RPMI8226 (cell line): ENCODE measurements around the gene TPM1.
"Not testable (repeated sequence)": the region's sequence is repeated elsewhere in the genome, so short reads cannot be mapped to it uniquely, and the experiment has no call there.

Experiments
- DNase-seq: peaks from one replicate; pipeline ENCODE4 v3.0.0-alpha.2; 2015

Gene TPM1

GRCh38 chr15:63041974-63042876 is at the start of gene TPM1:
TPM1 (plus strand) TSS chr15:63042747; CDS start chr15:63042830, 83 bp downstream.
- DNase-seq: peak; percentile 45

- DNase-seq: no peak
Observed at GRCh38 chr15:62993066-62993465, 49.5 kb upstream of the TPM1 start.

GRCh38 chr15:62993632-62994031 is 48.9 kb upstream of the TPM1 start:
- not testable (repeated sequence) for DNase-seq

DNA sequence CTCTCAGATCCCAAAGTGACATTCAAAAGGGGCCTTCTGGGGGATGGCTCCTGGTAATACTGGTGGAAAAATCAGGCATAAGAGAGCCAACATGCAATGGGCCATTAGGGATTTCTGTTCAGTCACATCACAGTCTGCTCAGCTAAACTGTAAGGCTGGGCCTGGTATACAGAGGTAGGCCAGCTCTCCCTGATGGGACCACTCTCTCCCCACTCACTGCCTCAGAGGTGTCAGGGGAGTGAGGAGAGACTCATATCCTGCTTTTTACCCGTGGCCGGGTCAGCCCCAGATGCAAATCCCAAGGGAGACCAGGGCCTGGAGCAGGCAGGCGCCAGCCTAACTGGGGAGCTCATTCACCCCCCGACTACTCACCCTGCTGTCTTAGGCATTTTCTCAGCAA is 48.1 kb upstream of the TPM1 start:
- DNase-seq: no peak

GRCh38 chr15:62994975-62995681 is 47.4 kb upstream of the TPM1 start:
- DNase-seq: no peak

GRCh38 chr15:62997441-62997840 is 45.1 kb upstream of the TPM1 start:
- no peak for DNase-seq

GRCh38 chr15:62998262-62998890 is 44.2 kb upstream of the TPM1 start:
- DNase-seq: no peak

DNA sequence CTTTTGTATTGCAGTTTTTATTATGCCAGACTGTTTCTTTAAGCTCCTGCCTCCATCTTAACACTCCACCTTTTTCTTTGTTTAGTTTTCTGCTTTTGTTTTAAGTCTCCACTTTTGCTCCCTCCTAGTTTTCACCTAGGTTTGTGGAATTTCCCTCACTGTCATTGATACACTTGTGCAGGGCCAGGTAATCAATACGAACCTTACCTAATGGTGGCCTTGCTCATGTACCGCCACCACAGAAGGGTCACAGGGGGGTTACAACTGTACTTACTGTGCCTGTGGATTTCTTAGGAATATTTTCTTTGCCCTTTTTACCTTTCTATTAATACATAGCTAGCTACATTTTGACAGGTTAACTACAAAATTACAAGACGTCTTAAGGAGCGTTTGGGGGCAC is 43.4 kb upstream of the TPM1 start:
- DNase-seq: no peak

DNA sequence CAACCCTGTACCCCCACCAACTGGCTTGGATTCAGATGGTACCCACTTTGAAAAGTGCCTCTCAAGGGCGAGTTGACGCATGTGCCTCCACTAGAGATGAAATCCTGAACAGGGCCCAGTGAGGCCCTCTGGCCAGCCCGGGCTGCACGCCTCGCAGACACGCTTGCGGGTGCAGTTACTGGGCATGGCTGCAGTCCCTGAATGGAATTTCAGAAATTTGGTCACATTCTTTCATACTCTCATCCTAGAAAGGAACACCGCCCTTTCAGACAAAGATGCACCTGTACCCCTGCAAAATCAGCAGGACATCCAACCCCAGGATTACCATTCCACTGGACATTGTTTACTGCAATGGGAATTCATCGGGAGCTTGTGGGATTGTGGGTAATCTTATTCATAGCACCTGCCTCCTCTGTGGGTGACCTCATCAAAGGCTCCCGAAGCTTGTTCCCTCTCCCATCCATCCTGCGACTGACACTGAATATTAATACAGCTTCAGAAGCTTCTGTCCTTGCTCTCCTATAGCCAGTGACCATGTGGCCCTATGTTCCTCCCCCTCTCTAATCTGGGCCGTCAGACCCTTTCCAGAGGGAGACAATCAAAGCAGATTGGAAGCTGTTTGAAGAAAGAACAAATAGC is 42.5 kb upstream of the TPM1 start:
- no peak for DNase-seq

GRCh38 chr15:63000706-63001105 is 41.8 kb upstream of the TPM1 start:
- no peak for DNase-seq

GRCh38 chr15:63004211-63004610 is 38.3 kb upstream of the TPM1 start:
- no peak for DNase-seq

DNA sequence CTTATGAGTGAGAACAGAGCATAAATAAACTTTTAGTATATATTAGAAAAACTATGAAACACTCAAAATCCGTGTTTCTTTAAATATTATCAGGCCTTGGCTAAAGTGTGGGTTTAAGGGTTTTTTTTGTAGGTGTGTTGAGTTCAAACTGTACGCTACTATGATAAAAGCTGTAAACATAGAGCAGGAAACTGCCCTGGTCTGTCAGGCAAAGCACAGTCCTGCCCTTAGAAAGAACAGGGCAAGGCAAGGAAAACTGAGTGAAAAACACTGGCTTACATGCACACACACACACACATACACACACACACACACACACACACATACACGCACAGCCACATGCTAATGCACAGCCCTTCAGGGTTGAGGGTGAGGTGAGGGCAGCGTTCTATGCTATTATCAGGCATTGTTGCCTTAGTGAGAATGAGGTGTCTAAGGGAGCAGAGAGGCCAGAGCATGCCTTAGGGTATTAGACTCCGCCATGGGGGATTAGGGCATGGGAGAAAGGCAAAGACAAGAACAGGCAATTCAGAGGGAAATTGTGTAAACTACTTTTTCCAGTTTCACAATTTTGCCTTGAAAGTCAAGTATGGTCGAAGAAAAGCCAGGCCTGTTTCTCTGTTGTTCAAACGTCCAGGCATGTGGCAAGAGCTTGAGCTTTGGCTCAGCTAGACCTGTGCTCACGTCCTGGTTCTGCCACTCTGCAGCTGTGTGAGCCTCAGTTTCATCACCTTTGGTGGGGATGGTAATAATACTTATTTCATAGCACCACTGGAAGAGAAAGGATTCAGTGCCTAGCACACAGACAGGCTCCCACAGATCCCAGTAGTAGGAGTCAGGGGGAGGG is 36.3 kb upstream of the TPM1 start:
- no peak for DNase-seq

DNA sequence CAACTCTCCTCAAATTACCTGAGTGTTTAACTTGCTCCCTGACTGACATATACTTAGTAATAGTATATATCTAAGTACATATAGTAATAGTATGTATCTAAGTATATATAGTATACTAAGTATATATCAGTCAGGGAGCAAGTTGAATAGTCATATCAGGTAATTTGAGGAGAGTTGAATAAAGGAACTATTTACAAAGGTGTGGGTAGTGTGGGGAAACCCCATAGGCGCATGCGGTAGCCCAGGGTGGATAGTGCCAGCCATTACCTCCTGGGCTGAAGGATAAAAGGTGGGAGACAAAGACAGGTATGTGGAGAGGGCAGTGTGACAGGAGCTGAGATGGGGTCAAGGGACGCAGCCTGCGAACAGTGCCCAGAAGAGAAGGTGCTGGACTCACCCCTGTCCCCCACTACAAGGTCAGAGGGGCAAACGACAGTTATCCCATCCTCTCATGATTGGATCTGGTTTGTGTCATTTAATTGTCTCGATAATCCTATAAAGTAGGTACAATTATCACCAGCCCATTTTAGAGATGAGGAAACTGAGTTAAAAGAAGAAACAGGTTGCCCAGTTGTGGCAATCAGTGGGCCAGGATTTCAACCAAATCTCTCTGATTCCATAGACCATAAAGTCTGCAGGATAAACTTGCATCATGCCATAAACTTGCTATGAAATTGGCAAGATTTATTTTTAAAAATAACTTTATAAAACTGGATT is 34.1 kb upstream of the TPM1 start:
- no peak for DNase-seq

- DNase-seq: no peak
Observed at GRCh38 chr15:63010386-63010785, 32.2 kb upstream of the TPM1 start.

DNA sequence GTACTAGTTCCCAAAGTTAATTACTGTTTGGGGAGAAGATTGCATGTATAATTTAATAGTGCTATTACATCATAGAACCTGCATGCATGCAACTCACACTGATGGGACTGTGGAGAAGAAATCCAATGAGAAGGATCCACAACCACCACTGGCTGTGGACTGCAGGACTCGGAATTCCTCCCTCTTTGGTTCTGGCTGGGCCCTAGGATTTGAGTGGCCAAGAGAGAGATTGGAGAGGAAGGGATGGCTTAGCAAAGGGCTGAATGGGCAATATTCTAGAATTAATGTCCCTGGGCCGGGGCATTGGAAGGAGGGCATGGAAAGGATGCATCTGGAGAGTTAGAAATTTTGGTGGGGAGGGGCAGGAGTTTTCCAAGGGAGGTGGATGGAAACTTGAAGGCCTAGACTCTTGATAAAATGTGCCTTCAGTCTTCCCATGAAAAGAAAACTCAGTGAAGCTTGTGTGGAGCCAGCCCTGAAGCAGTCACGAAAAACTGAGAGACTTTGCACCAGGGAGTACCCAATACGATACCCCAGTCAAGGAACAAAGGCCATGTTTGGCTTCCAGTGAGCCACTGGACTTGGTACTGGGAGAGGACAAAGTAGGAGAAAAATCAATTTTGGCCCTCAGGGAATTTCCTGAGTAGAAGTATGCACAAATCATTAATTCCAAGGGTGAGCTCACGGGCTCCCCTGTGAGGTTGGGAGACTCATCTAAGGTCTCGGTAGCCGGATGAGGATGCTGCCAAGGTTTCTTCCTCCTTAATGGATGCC is 31.4 kb upstream of the TPM1 start:
- no peak for DNase-seq

DNA sequence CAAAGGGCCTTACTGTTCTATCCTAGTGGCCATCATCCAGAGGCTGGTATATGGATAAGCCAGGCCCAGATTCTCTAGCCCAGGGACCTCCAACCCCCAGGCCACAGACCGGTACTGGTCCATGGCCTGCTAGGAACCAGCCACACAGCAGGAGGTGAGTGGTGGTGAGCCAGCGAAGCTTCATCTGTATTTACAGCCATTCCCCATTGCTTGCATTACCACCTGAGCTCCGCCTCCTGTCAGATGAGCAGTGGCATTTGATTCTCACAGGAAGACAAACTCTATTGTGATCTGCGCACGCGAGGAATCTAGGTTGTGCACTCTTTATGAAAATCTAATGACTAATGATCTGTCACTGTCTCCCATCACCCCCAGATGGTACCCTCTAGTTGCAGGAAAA is 30.1 kb upstream of the TPM1 start:
- no peak for DNase-seq

DNA sequence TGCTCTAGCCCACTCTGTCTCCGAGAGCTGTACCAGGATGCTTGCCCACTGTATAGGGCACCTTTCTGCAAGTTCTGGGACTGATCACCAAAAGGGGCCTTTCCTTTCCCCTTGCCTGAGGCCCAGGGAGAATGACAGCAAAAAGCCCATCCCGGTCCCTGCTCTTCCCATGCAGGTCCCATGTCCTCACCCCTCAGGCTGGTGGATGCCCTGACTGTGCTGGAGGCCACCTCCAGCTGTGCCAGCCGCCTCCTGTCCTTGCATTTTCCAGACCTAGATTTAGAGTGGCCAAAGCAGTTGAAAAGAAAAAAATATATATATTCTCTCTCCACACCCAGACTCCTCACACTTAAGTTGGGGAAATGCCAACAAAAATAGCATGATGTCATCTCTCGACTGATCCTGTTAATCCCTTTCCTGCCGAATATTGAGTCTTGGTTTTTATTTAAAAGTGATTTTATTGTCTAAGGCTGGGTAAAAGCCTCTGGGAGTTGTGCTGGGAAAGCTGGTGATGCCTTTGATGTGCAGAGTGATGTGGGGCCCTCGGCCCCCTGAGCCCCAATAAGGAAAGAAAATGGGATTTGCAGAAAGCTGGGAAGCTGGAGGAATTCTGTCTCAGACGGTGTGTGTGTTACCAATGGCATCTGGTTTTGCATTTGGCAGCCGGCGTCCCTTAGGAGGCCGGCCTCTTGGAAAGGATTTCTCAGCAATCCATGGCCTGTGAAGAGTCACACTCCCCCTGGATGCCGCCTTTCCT is 29.3 kb upstream of the TPM1 start:
- no peak for DNase-seq

- no peak for DNase-seq
Observed at GRCh38 chr15:63014578-63014977, 28.0 kb upstream of the TPM1 start.

- no peak for DNase-seq
Observed at GRCh38 chr15:63015618-63016017, 26.9 kb upstream of the TPM1 start.

GRCh38 chr15:63016234-63016633 is 26.3 kb upstream of the TPM1 start:
- no peak for DNase-seq
